Karpas-422 (cell line): ENCODE measurements around the gene EFCAB6. TPM values are rescaled to one million over a fixed set of nuclear protein-coding genes. Genes with fewer than 3 reads are reported as not detected.

Experiments used
- DNase-seq: peaks from one replicate; pipeline ENCODE4 v3.0.0-alpha.2; 2015
- H2AFZ ChIP-seq: fragments of 200-600 bp; sonication (generic); 2 replicates; pipeline ENCODE4 v1.6.1; 2014; ENCODE audit warnings: antibody characterized with exemption, low read length, mixed read lengths
- H3K27ac ChIP-seq: fragments of 200-600 bp; sonication (generic); 2 replicates; pipeline ENCODE4 v1.5.1; 2014; ENCODE audit warnings: mild to moderate bottlenecking, low read length, moderate library complexity
- H3K27me3 ChIP-seq: fragments of 200-600 bp; sonication (generic); 2 replicates; pipeline ENCODE4 v1.6.1; 2014; ENCODE audit warnings: low read length, mixed read lengths
- H3K36me3 ChIP-seq: fragments of 200-600 bp; sonication (generic); 2 replicates; pipeline ENCODE4 v1.6.1; 2014; ENCODE audit warnings: low read length, mixed read lengths; ENCODE audit not compliant: insufficient read depth
- H3K4me1 ChIP-seq: fragments of 200-600 bp; sonication (generic); 2 replicates; pipeline ENCODE4 v1.6.1; 2014; ENCODE audit warnings: mild to moderate bottlenecking, low read length, mixed read lengths
- H3K4me2 ChIP-seq: fragments of 200-600 bp; sonication (generic); 2 replicates; pipeline ENCODE4 v1.6.1; 2014; ENCODE audit warnings: low read length, low read depth, mild to moderate bottlenecking; ENCODE audit not compliant: poor library complexity, severe bottlenecking
- H3K4me3 ChIP-seq: fragments of 200-600 bp; sonication (generic); 2 replicates; pipeline ENCODE4 v1.5.1; 2014; ENCODE audit warnings: mild to moderate bottlenecking, antibody characterized with exemption, low read length, mixed read lengths
- H3K79me2 ChIP-seq: fragments of 200-600 bp; sonication (generic); 2 replicates; pipeline ENCODE4 v1.6.1; 2014; ENCODE audit warnings: mild to moderate bottlenecking, low read length, mixed read lengths
- H3K9ac ChIP-seq: fragments of 200-600 bp; sonication (generic); 2 replicates; pipeline ENCODE4 v1.6.0; 2014; ENCODE audit warnings: low read length
- H3K9me2 ChIP-seq: fragments of 200-600 bp; sonication (generic), shearing (Covaris generic); replicated peaks from 2 replicates; pipeline ENCODE4 v1.6.0; 2014; ENCODE audit warnings: mild to moderate bottlenecking, low read length, moderate library complexity; ENCODE audit not compliant: insufficient read depth
- H3K9me3 ChIP-seq: fragments of 300-700, 200-600 bp; sonication (generic); 2 replicates; pipeline ENCODE4 v1.6.1; 2014; ENCODE audit warnings: low read length, mixed read lengths
- H4K20me1 ChIP-seq: fragments of 200-600 bp; sonication (generic); 2 replicates; pipeline ENCODE4 v1.6.1; 2014; ENCODE audit warnings: mild to moderate bottlenecking, antibody characterized with exemption, low read length, low read depth; ENCODE audit not compliant: insufficient read depth
- total RNA-seq: library from RNA; depleted of rRNA; stranded (reverse); fragments of >200 nt; shearing (Covaris generic); gene quantifications from 2 replicates; pipeline ENCODE4 v1.2.3, GENCODE V29; 2014; ENCODE audit warnings: low replicate concordance

EFCAB6 gene
- total RNA-seq, 1 experiment from 2014 or later: not detected

DNA sequence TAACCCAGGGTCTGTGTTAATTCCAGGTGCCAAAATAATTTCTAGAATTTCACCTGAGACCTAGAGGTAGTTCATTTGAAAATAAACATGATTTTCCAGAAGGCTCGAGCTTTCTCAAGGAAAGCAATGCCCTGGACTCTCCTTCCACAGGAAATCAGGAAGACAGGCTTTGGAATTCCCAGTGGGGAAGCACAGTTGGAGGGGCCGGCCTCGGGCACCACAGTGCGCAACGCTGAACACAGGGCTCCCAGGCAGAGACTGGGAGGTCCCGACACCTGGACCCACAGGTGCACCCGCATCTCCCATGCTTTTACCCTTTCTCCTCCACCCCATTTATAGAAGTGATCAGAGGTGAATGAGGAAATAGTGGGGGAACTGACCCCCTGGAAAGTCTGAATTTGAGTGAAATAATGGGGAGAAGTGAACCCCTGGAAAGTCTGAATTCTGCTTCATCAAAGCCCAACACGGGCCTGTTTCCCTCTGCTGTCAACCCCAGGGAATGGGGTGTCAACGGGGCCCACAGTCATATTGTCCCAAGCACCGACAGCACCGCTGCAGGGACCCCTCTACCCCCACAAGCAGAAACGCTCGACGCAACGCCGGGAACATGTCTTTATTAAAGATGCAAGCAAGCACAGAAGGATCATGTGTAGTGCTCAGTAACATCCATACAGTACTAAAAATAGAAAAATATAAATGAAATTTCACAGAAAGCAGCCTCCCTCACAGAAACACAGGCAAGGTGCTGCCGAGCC is 12.0 kb upstream of the EFCAB6 start:
- Histone ChIP-seq H3K27ac (no peak overlapping the region), H2AFZ (no peak overlapping the region), H3K9me3 (no peaks in the 10 kb centered on the region), H3K27me3 (no peaks in the 10 kb centered on the region), H4K20me1 (no peaks in the 10 kb centered on the region), H3K9me2 (no peaks in the 10 kb centered on the region), H3K4me1 (peaks cover 2% of the 10 kb centered on the region), H3K4me3 (no peak overlapping the region), H3K36me3 (no peaks in the 10 kb centered on the region), H3K79me2 (no peaks in the 10 kb centered on the region), H3K4me2 (no peak overlapping the region), H3K9ac (no peak overlapping the region)
- no peak for DNase-seq

GRCh38 chr22:43823353-43823908 is 11.3 kb upstream of the EFCAB6 start:
- H3K9me2 ChIP-seq: no peaks in the 10 kb centered on the region
- no peaks in the 10 kb centered on the region; the same call in 1 of the 2 replicates for H3K4me1 ChIP-seq
- no peak overlapping the region for H3K4me2 ChIP-seq
- no peak overlapping the region for H3K4me3 ChIP-seq
- H3K9me3 ChIP-seq: no peaks in the 10 kb centered on the region
- H3K27ac ChIP-seq: no peak overlapping the region
- no peaks in the 10 kb centered on the region for H3K79me2 ChIP-seq
- no peaks in the 10 kb centered on the region for H4K20me1 ChIP-seq
- H3K9ac ChIP-seq: no peak overlapping the region
- H3K27me3 ChIP-seq: no peaks in the 10 kb centered on the region
- H2AFZ ChIP-seq: no peak overlapping the region
- no peaks in the 10 kb centered on the region for H3K36me3 ChIP-seq
- no peak for DNase-seq

DNA sequence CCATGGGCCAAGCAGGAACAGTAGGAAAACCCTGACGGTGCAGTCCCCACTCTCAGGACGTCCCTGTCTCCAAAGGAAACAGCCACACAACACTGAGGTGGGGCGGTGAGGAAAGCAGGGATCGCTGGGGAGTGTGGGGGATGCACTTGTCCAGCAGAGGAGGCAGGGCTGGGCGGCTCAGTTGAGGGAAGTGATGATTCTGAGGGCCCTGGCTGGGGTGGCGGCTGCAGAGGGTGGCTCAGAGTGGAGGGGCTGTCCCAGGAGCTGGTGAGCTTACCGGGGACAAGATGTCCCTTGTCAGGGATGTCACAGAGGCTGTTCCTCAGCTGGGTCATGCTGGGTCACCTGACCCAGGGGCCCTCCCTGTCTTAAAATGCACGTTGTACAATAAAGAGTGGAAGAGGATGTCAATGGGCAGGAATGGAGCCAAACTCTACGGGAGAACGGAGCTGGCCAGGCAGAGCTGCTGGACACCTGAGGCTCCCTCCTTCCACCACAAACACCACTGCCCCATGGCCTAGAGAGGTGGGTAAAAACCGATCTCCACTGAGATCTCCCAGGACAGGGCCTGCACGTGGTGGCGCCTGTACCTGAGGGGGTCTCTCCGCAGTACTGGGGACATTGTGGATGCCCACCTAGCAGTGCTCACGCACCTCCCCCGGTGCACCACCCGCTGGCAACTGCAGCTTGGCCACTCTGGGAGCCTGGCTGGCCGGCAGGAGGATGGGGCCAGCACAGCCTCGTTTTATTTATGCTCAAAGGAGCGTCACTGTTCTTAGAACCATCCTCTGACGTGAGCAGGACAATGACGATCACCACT is 9.7 kb upstream of the EFCAB6 start:
- no peaks in the 10 kb centered on the region for H4K20me1 ChIP-seq
- H3K4me1 ChIP-seq: no peaks in the 10 kb centered on the region; the same call in 1 of the 2 replicates
- H2AFZ ChIP-seq: no peak overlapping the region
- no peaks in the 10 kb centered on the region for H3K27me3 ChIP-seq
- no peaks in the 10 kb centered on the region for H3K79me2 ChIP-seq
- H3K27ac ChIP-seq: no peak overlapping the region
- no peaks in the 10 kb centered on the region for H3K9me2 ChIP-seq
- no peak overlapping the region for H3K9ac ChIP-seq
- H3K4me2 ChIP-seq: no peak overlapping the region
- no peaks in the 10 kb centered on the region for H3K9me3 ChIP-seq
- H3K36me3 ChIP-seq: no peaks in the 10 kb centered on the region
- H3K4me3 ChIP-seq: no peak overlapping the region
- no peak for DNase-seq

GRCh38 chr22:43820651-43821305 is 8.7 kb upstream of the EFCAB6 start:
- Histone ChIP-seq H3K4me1 (no peaks in the 10 kb centered on the region; the same call in 1 of the 2 replicates), H3K4me2 (no peak overlapping the region), H4K20me1 (no peaks in the 10 kb centered on the region), H3K9me3 (no peaks in the 10 kb centered on the region), H3K9me2 (no peaks in the 10 kb centered on the region), H3K4me3 (no peak overlapping the region), H3K36me3 (no peaks in the 10 kb centered on the region), H3K27ac (no peak overlapping the region), H3K27me3 (no peaks in the 10 kb centered on the region), H3K79me2 (no peaks in the 10 kb centered on the region), H3K9ac (no peak overlapping the region), H2AFZ (no peak overlapping the region)
- DNase-seq: no peak

- Histone ChIP-seq H4K20me1 (no peaks in the 10 kb centered on the region), H3K9me3 (no peaks in the 10 kb centered on the region), H3K79me2 (no peaks in the 10 kb centered on the region), H3K36me3 (no peaks in the 10 kb centered on the region), H3K4me3 (no peak overlapping the region), H3K4me1 (no peaks in the 10 kb centered on the region; the same call in 1 of the 2 replicates), H3K9ac (no peak overlapping the region), H3K27me3 (no peaks in the 10 kb centered on the region), H3K27ac (no peak overlapping the region), H3K4me2 (no peak overlapping the region), H3K9me2 (no peaks in the 10 kb centered on the region), H2AFZ (no peak overlapping the region)
- DNase-seq: no peak
Observed at GRCh38 chr22:43819931-43820640, 8.0 kb upstream of the EFCAB6 start.

DNA sequence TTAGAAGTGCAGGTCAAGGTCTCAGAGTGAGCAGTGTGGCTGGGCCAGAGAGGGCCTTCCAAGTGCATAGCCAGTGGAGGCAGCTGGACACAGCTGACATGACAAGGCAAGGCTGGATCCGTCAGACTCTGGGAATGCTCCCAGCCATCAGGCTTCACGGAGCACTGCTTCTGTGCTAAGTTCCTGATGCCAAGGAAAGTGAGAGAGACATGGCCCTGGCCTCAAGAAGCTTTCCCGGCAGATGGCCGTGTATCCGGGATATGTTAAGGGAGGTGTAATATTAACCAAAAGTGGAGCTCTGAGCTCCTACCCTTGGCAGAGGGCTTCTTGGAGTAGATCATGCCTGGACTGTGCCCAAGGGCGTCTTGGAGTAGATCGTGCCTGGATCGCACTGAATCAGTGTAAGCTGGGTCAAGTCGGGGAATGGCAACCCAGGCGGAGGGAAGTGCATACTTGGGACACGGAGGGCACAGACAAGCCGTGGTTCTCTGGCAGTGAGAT is 7.4 kb upstream of the EFCAB6 start:
- Histone ChIP-seq H3K79me2 (no peaks in the 10 kb centered on the region), H3K4me2 (no peak overlapping the region), H3K9me2 (no peaks in the 10 kb centered on the region), H3K9ac (no peak overlapping the region), H3K9me3 (no peaks in the 10 kb centered on the region), H3K36me3 (no peaks in the 10 kb centered on the region), H3K4me1 (no peaks in the 10 kb centered on the region; the same call in 1 of the 2 replicates), H2AFZ (no peak overlapping the region), H3K27ac (no peak overlapping the region), H3K27me3 (no peaks in the 10 kb centered on the region), H4K20me1 (no peaks in the 10 kb centered on the region), H3K4me3 (no peak overlapping the region)
- DNase-seq: no peak

DNA sequence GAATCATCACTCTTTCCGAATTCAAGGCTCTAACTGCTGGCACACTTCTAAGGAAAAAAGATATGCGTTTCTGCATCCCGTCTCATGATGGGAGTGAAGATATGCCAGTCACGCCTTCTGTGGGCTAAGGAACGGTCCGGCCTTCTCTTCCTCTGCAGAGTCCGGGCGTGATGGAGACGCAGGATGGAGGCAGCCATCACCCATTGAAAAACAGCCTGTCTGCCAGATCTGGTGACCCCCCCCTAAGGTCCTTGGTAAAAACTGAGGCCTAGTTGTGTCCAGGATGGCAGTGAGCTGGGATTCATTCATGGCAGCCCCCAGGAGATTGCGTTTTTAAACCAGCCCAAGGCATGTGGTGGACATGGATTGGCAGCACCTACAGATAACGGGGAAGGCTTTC is 6.9 kb upstream of the EFCAB6 start:
- Histone ChIP-seq H4K20me1 (no peaks in the 10 kb centered on the region), H3K9me3 (no peaks in the 10 kb centered on the region), H3K4me2 (no peak overlapping the region), H3K27me3 (no peaks in the 10 kb centered on the region), H3K79me2 (no peaks in the 10 kb centered on the region), H3K4me3 (no peak overlapping the region), H3K27ac (no peak overlapping the region), H2AFZ (no peak overlapping the region), H3K9me2 (no peaks in the 10 kb centered on the region), H3K4me1 (no peaks in the 10 kb centered on the region; the same call in 1 of the 2 replicates), H3K9ac (no peak overlapping the region), H3K36me3 (no peaks in the 10 kb centered on the region)
- DNase-seq: no peak
